Activated CD4-positive, CD25-positive, alpha-beta regulatory T cell treated with anti-CD3 and anti-CD28 coated beads, Interleukin-2, amount 50 U/mL, for 72 hours (primary cell): ENCODE measurements around the gene ABCA2.

Source experiments
- DNase-seq: peaks from one replicate; pipeline ENCODE4 v3.0.0; 2021

Gene ABCA2

DNA sequence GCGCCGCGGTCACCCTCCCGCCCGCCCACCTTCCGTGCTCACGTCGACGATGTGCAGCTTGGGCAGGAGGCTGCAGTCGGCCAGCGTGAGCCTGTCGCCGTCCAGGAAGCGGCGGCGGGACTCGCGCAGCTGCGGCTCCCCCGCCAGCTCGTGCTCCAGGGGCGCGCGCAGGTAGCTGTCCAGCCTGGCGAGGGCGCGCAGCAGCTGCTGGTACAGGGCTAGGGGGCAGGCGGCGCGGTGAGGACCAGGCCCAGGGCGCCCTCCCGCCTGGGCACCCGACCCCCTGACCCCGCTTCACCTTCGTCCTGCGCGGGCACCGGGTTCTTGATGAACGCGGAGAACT is 33.2 kb downstream of the ABCA2 start:
- DNase-seq, result no peak

GRCh38 chr9:136994180-136994887 is 33.7 kb downstream of the ABCA2 start:
- no peak for DNase-seq

DNA sequence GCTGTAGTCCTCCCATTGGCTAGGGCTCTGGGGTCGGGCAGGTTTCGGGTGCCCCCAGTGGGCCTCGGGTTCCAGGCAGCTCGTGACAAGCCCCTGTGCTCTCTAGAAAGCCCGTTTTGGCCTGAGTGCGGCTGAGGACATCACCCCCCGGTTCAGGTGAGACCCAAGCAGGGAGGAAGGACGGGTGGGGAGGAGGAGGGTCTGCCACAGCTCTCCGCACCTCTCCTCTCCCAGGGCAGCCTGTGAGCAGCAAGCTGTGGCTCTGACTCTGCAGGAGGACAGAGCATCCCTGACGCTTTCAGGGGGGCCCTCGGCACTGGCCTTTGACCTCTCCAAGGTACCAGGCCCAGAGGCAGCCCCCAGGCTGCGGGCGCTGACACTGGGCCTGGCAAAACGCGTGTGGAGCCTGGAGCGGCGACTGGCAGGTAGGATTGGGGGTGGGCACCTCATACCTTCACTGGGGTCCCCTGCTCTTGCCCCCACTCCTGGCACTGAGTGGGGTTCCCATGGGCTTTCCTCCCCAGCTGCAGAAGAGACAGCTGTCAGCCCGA is 35.1 kb downstream of the ABCA2 start:
- DNase-seq, result no peak

GRCh38 chr9:136991993-136992818 is 35.8 kb downstream of the ABCA2 start, which contains the start of gene PAXX:
Gene PAXX (plus strand): TSS chr9:136992422. CDS start chr9:136992444, 22 bp downstream.
- peak; percentile 98 for DNase-seq

DNA sequence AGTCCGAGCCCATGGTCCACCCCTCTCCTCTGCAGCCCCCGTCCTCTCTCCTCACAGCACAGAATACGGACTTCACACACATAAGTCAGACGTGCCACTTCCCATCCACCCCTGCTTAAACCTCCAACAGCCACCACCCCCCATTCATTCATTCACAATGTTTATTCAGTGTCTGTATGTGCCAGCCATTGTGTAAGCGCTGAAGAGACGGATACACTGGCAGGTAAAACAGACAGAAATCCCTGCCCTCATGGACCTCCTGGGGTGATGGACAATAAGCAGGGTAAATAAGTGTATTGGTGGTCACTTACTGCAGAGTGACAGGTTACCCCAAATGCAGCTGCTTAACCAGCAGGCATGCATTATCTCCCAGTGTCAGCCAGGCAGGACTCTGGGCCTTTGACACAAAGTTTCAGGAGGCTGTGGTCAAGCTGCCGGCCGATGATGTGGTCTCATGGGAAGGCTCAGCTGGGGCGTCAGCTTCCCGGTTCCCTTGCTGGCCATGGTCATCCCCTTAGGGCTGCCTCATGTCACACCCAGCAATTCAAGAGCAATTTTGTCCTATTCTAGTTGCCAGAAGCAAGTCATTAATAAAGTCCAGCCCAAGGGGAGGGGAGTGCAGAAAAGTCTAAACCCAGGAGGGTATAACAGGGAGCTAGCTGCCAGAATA is 37.7 kb downstream of the ABCA2 start:
- DNase-seq, result no peak

- DNase-seq, result no peak
Measured at GRCh38 chr9:136988872-136989271, 39.2 kb downstream of the ABCA2 start.

DNA sequence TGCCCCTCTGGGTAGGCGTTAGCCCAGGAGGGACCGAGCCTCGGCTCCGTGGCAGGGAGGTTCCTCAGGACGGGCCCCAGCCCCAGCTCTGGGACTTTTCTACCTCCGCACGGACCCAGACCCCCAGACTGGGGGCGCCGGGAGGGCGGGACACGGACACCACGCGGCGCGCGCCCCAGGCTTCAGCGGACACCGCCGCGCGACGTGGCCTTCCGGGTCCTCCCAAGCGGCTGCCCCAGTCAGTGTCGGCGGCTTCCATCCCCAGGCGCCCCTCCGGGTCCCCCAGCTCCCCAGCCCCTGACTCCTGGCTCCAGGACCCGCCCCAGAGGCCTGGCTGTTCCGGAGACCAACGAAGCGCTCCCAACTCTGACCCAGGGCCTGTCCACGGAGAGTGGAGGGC is 42.2 kb downstream of the ABCA2 start:
- DNase-seq, result no peak

DNA sequence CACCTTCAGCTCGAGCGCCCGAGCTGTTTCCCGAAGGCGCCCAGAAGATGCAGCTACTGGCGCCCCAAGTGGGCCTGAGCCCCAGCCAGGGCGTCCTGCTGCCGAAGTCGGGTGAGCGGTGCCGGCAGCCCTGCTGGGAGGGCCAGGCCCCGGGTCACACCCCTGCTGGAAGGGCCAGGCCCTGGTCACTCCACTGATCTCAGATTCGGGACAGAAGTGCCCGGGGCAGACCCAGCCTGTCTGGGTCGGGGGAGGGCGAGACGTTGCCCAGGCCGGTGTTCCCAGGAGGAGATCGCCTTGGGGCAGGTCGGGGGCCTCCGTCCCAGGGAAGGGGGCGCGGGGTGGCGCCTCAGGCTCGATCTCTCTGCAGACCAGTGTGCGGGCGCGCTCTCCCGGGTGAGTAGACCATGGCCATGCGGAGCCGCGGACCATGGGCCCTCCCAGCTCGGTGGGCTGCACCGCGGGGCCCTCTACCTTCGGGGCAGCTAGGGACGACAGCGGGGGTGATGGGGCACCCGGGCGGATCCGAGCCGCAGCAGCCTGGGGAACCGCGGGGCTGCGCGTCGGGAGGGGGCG is 42.9 kb downstream of the ABCA2 start:
- no peak for DNase-seq

GRCh38 chr9:136984464-136985026 is 43.5 kb downstream of the ABCA2 start:
- no peak for DNase-seq

- no peak for DNase-seq
Measured at GRCh38 chr9:136983656-136984314, 44.3 kb downstream of the ABCA2 start.

DNA sequence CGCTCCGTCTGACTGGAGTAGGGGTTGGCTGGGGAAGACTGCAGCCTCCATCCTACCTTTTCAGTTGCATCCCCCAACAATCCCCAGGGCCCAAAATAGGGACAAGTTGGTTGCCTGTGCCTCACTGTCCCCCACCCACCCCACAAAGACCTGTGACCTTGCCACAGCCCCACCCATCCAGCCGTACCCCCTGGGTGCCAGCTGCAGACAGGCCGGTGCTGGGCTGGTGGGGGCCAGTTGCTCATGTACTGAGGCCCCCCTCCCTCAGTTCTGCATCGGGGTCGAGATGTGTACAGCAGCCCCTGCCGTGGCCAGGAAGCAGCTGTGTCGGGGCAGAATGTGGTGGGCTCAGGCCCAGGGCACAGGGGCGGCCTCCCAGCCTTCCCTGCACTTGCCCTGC is 44.9 kb downstream of the ABCA2 start:
- DNase-seq, result no peak

DNA sequence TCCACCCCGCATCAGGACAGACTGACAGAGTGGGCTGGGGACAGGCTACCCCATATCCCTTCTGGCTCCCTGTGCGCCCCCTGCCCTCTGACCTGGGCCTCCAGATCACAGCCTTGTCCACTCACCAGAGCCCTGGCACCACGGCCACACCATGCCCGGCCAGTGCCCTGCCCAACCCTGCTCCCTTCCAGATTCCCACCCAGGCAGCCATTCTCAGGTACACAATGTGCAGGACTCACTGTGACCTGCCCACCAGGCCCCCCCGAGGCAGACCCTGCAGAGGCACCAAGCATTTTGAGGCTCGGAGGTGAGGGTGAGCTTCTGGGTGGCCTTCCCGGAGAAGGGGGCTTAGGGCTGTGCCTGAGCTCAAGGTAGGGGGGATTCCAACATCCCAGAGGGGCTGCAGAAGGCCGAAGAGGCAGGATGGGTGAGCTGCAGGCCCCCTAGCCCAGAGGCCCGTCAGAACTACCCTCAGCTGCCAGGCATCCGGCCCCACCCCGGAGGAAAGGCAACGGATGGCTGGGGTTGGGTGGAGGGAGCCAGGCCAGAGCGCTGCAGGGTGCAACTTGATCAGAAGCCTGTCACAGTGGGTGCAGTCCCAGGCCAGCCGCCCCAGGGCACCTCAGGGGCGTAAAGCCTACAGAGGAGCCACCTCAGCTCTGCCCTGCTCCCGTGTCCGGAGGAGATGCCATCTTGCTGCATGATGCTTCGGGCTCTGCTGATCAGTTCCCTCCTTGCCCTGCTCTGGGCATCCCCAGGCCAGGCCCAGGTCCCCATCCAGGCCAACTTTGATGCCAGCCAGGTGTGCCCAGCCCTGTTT is 45.6 kb downstream of the ABCA2 start, which contains the start of gene LCNL1:
Gene LCNL1, plus strand, starts transcription at position 762 of the 820 bp plus-strand sequence. CDS start 594 bp downstream, outside the sequence.
- DNase-seq, result no peak

DNA sequence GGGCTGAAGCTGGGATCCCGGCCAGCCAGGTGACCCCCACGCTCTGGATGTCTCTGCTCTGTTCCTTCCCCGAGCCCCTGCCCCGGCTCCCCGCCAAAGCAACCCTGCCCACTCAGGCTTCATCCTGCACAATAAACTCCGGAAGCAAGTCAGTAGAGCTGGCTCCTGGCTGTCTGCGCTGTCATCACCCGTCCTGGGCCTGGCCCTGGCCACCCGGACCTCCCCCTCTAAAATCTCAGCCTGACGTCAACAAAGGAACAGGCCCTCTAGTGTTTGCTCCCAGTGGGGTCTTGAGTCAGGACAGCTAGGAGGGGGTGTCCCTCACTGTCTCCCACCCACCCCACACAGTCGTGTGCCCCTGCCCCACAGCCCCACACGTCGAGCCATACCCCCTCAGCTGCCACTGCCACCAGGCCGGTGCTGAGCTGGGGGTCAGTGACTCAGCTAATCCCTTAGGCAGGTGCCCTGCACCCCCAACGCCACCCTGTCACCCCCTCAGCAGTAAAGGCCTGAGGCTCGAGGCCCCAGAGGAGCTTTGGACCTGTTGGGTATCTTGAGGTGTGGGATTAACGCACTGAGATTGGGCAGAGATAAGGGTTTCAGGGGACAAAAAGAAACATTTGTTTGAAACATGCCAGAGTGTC is 46.3 kb downstream of the ABCA2 start:
- no peak for DNase-seq

DNA sequence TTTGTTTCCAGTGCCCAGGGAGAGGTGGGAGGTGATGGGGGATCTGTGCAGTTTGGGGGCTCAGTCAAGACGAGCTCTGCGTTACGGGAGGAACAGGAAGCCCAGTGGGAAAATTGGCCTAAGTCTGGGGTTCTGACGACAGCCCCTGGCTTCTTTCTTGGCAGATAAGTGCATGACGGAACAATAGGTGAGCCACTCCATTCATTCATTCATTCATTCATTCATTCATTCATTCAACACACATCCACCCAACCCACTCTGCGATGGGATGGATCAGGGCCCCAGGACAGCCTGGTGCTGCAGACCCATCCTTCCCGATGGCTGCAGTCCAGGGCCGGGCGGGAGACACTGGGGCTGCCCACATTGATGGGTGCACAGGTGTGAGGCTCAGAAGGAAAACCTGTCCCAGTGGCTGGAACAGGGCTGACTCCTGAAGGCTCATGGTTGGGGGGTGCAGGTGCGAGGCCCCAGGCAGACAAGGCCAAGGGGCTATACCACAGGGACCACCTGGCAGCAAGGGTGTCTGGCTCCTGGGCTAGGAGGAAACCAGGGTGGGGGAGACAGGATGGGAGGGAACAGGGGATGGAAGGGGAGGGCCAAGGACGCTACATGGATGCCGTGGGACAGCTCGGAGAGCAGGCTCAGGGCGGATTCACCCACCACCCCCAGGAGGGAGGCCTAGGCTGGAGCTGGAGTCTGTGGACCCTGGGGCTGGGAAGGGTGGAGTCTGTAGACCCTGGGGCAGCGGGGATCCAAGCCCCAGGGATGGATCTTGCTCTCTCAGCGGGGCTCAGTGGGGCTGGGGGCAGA is 47.2 kb downstream of the ABCA2 start:
- no peak for DNase-seq

DNA sequence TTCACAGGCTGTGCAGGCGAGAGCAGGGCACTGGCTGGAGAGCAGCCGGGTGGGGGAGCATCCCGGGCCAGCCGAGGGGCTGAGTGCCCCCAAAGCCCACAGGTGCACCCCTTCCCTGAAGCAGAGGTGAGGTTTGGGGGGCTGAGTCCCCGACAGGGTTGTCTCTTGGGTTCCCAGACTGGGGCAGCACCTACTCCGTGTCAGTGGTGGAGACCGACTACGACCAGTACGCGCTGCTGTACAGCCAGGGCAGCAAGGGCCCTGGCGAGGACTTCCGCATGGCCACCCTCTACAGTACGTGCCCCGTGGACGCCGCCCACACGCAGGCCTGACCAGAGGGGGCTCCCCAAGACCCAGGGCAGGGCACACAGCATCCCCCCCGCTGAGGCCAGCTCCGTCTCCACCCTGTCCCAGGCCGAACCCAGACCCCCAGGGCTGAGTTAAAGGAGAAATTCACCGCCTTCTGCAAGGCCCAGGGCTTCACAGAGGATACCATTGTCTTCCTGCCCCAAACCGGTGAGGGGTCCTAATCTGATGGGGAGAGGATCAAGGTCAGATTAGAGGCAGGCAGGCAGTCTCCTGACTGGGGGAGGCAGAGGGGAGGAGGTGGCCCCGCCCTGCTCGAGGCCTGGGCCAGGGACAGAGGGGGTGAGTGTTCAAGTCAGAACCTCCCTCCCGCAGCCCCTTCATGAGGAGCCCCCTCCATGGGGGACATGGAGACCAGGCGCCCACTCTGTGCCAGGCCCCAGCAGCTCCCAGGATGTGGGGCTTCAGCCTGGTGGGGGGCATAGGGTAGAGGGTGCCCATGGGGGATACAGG is 48.1 kb downstream of the ABCA2 start:
- no peak for DNase-seq

DNA sequence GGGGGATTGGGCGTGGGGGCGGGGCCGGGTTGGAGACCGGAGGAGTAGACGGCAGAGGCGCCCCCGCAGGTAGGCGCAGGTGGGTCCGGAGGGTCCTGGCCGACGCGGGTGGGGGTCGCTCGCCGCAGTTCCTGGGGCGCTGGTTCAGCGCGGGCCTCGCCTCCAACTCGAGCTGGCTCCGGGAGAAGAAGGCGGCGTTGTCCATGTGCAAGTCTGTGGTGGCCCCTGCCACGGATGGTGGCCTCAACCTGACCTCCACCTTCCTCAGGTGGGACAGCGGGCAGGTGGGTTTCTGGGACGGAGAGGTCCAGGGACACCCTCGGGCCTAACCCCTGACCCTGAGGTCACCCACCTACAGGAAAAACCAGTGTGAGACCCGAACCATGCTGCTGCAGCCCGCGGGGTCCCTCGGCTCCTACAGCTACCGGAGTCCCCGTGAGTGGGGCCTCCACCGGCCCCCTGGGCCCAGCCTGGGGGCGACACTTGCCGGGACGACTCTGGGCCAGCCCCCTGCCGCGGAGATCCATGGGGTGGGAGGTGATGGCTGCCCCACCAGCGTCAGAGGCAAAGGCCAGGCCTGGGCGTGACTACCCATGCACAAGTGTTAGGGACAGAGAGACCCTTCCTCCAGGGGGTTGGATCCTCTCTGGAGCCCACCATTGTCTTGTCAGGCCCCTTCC is 49.0 kb downstream of the ABCA2 start:
- DNase-seq, result no peak

- peak; percentile 73 for DNase-seq
Measured at GRCh38 chr9:136978073-136978864, 49.8 kb downstream of the ABCA2 start.
